Activated gamma-delta T cell treated with anti-CD3 and anti-CD28 coated beads, Interleukin-2, amount 50 U/mL, for 16 hours (primary cell): Measurements from ENCODE around the gene RAB5IF.
"Not testable (repeated sequence)": the region's sequence is repeated elsewhere in the genome, so short reads cannot be mapped to it uniquely, and the experiment has no call there.

Experiments
- DNase-seq: peaks from one replicate; pipeline ENCODE4 v3.0.0-alpha.2; 2020; ENCODE audit warnings: low read depth

RAB5IF gene

DNA sequence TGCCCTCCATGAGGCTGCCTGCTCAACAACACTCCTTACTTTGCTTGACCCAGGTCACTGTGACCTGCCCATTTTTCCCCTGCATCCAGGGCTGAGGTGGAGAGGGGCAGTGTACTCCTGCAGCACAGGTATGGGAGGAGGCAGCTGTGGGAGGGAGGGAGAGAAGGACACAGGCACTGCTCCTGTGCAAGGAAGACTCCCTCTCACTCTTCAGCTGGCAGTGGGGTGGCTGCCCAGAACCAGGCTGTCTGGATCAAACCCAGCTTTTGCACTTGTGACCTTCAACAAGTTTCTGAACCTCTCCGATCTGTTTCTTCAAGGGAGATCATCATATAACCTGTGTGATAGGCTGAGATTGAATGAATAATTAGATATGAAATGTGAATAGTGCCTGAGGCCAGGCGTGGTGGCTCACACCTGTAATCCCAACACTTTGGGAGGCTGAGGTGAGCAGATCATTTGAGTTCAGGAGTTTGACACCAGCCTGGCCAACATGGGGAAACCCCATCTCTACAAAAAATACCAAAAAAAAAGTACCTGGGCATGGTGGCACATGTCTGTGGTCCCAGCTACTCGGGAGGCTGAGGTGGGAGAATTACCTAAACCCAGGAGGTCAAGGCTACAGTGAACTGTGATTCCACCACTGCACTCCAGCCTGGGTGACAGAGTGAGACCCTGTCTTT, 18.1 kb upstream of the RAB5IF start:
- no peak for DNase-seq

DNA sequence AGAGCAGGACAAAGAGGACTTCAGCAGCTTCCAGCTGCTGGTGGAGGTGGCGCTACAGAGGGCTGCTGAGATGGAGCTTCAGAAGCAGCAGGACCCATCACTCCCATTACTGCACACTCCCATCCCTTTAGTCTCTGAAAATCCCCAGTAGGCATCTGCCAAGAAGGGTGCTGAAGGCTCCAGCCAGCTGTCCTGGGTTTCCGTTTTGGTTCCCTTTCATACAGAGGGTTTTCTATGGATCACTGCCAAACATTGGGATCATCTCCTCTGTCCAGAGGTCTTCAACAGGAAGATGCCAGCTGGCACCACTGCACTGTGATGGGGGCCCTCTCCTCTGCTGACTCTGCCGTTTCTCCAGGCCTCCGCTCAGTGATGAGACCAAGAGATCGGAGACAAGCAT, 14.3 kb upstream of the RAB5IF start:
- DNase-seq: no peak

DNA sequence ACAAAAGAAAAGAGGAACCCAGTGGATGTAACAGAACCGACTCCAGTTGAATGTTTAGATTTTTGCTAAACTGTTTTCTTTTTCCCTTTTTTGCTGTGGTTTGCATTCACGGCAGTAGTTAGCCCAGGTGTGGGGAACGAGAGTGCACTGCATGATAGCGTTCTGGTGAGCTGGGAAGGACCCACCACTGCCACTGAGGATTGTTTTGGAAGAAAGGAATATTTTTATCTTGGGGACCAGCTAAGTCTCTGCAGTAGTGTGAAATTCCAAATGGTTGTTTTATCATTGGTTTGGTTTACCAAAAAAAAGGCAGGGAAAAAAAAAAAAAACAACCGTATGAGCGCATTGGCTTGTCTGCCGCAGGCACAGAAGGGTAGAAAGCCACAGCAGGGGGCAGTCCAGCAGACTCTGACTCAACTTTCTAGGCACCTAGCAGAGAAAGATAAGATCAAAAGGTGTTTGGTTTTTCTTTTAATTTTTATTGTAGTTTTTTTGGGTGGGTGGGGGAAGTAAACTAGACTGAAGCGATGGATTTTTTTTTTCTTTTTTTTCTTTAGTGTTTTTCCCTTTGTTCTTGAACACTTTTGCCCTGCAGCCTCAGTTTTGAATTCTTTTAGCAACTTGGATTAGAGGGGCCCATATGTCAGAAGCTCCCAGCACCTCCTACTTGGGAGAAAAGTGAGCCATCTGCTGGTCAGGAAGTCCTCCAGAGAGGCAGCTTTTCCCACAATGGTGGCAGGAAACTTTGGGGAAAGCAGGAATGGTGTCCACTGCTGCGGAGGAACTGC, 13.5 kb upstream of the RAB5IF start:
- peak; percentile 33 for DNase-seq

DNA sequence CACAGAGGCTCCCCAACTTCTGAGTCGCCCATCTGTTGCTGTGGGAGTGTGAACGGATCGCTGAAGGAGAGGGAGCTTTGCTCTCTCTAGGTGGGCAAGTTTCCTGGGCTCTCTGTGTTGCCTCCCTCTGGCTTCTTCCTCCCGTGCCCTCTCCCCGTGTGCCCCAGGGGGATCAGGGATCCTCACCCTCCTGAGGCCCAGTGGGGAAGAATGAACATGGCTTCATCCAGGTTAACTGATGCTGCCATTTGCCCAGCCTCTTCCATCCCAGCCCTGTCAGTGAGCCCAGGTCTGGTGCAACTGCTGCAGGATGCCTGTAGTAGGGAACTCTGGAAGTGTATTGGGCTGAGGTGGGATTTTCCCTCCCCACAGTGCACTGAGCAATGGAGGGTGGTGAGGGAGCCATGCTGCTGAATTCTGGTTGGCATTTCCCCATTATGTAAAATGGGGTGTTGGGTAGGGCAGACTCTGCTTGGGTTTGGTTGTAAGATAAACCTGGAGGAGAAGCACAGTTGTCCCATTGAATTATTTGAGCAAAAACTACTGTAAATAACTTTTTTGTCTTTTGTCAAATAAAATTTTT, 12.1 kb upstream of the RAB5IF start:
- no peak for DNase-seq

DNA sequence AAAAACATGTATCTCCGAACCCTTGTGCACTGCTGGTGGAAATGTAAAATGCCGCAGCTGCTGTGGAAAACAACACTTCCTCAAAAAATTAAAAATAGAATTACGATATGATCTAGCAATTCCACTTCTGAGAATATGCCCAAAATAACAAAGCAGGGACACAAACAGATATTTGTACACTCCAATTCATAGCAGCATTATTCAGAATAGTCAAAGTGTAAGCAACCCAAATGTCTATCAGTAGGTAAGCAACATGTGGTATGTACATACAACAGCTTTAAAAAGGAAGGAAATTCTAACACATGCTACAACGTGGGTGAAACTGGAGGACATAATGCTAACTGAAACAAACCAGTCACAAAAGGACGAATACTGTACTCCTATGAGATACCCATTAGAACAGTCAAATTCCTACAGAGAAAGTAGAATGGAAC, 5.7 kb upstream of the RAB5IF start:
- no peak for DNase-seq

DNA sequence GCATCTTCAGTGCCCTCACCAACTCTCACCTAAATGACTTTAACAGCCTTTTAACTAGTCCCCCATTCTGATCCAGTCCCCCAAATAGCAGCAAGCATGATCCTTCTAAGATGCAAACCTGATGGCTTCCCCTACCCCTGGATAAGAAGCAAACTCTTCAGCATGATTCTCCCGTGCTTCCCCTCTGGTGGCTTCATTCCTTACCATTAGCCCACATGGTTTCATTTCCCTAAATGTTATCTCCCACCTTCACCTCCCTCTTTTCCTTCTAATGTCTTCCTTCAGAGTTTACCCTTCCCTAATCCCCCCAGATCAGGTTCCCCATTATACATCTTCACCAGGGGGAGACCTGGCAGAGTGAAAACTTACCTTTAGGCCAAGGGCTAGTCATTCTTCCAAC, 4.0 kb upstream of the RAB5IF start:
- no peak for DNase-seq

DNA sequence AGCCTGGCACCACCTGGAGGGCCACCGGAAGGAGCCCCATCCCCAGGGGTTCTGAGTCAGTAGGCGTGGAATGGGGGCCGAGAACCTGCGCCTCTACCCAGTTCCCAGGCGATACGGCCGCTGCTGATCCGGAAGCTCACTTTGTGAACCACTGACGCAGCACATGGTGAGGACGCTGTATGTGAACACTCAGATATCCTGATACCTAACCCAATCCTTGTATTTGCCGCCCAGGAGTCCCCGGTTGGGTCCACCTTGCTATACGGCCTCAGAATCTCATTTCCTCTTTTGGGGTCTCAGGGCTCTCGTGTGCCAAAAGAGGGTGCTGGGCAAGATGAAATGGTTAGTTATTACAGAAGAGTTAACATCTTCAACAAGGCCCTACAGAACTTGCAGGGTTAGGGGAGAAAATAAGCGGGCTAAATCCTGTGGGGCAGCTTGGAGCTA, 604 bp upstream of the RAB5IF start:
- DNase-seq: no peak

DNA sequence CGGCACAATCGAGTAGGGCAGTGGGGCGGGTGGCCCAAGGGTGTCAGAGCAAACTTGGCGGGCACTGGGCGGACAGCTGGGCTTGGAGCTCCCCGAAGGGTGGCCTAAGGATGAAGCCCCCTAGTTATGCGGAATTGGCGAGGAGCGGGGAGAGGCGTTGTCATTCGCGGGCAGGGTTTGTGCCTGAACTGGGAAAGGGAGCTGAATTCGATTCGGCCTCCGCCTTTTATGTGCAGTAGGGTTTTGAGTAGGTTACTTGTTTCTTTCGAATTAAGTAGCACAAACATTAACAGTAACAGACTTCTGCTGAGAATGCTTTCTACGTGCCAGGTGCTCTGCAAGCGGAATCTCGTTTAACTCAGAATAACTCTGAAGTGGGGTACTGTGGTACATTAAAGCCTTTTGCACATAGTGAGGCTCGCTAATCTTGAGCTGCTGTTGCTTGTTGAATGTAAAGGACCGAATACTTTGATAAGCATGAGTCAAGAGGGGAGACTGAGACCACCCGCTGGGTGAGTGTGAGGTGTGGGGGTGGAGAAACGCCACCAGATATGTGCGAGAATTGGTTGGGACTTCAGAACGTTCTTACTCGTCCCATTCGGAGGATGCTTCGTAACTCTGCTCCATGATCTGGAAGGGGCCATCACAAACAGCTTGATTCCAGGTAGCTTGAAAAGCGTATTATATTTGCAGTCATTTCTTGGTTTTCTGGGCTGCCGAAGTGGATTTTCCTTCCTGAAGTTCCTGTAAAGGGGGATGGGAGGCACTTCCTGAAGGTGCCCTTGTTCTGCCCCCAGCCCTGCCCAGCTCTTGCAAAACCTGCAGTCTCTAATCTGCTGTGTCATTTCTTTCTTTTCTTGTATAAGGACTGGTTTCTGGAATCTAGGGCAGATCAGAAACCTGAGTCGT, 833 bp downstream of the RAB5IF start:
- DNase-seq: no peak

DNA sequence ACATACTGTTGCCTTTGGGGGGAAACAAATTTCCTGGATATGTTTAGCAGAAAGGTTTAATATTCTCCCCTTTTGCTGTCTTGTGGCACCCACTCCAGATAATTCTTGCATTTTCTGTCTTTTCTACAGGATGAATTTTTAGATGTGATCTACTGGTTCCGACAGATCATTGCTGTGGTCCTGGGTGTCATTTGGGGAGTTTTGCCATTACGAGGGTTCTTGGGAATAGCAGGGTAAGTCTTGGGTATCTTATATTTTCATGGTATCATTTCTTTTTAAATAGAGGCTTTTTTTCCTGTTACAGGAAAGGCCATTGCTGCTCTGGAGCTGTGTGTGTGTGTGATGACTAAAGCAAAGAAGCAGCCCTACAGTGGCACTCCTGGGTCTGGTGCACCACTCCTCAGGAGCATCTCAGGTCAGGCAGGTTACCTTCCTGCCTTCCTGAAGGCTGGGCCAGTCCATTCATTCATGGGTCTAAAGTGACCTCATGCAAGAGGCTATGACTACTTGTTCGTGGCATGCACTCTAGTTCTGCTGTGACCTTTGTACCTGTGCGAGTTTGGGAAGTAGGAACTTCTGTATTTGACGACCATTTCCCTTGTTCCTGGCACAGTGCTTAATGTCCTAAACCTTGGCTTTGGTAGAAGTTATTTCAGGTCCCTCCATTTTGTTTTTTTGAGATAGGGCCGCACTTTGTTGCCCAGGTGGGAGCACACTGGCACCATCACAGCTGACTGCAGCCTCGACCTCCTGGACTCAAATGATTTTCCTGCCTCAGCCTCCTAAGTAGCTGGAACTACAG, 2.2 kb downstream of the RAB5IF start:
- no peak for DNase-seq

DNA sequence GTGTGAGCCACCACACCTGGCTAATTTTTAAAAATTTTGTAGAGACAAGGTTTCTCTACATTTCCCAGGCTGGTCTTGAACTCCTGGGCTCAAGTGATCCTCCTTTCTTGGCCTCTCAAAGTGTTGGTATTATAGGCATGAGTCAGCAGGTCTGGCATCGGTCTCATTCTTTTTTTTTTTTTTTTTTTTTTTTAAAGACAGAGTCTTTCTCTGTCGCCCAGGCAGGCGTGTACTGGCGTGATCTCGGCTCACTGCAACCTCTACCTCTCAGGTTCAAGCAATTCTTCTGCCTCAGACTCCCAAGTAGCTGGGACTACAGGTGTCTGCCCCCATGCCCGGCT, 2.8 kb downstream of the RAB5IF start:
- not testable (repeated sequence) for DNase-seq

DNA sequence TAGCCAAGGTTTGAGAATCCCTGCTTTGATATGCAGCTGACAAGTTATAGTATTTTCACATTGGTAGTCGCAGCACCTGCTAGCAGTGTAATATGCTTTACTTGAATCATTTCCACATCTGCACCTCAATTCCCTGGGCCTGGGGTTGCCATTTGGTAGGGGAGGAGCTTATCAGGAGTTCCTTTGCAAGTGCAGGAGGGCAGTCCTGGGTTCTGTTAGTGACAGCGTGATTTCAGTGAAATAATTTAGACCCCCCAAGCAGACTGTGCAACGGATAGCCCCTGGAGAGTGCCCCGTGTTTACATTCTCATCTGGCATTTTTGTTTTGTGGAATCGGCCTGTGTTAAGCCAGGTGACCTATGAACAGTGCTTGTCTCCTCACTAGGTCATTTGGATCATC, 6.0 kb downstream of the RAB5IF start:
- DNase-seq: no peak

DNA sequence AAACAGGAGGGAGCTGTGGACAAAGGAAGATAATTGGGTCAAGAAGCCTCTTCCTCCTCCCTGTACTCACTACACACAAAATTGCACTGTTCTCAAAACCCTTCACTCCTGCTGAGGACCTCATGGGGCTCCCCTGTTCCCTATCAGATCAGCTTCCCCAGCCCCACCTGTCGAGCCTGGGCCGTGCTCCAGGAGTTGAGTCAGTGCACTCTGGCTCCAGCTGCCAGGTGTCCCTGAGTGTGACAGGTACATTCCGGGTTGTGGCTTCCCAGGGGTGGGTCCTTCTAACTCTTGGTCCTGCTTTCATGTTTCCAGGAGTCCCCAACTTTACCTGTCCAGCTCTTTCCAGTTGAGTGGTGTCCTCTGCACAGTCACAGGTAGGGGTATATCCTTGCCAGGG, 8.4 kb downstream of the RAB5IF start:
- DNase-seq: no peak

DNA sequence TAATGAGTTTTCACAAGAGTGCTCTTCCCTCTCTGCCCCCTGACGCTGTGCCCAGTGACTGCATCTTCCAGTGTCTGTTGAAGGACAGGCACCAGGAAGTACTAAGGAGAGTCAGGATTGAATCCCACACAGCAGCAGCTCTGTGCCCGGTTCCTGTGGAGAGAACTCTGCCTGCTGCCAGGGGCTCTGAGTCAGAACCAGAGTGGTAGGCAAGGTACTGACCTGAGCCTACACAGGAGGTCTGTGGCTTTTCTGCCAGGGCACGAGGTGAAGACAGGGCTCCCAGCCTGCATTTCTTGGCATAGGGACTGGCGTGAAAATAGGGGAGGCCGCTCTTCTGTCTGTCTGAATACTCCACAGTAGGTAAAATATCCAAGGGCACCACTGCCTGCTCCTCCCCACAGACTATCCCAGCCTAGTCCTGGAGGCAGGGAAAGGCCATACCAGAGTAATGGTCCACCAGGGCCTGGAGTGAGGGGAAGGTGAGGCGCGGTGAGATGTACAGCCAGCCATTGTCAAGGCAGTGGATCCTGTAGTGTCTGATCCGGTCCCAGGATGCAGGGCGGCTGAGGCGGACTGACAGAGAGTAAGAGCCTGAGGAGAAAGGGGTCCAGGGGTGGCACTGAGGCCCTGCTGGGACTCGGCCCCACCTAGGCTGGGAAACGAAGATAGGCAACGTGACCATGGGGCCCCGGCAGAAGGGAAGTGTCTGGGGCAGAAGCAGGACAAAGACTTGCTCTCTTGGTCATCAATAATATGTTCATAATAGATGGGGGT, 9.4 kb downstream of the RAB5IF start:
- DNase-seq: no peak

DNA sequence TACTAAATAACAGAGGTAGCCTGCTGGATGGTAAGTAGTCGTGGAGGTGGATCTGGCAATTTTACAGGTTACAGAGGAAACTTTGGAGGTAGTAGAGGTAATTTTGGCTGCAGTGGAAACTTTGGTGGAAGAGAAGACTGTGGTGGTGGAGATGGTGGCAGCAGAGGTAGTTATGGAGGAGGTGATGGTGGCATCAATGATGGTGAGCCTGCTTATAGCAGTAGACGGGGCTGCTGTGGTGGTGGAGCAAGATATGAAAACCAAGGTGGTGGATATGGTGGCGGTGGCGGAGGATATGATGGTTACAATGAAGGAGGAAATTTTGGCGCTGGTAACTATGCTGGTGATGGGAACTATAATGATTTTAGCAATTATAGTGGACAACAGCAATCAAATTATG, 15.3 kb downstream of the RAB5IF start:
- DNase-seq: no peak

DNA sequence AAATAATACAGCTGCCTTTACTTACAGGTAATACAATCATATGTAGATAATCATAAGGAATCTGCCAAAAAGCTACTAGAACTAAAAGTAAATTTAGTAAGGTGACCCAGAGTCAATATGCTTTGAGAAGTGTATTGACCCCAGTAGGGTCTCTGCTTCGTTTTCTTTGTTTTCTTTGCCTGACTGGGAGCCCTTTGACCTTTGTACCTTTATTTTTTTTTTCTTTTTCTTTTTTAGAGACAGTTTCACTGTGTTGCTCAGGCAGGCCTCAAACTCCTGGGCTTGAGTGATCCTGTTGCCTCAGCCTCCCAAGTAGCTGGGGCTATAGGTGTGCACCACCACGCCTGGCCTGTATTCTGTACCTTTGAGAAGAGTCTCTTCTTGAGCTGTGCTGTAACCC, 17.9 kb downstream of the RAB5IF start:
- no peak for DNase-seq

DNA sequence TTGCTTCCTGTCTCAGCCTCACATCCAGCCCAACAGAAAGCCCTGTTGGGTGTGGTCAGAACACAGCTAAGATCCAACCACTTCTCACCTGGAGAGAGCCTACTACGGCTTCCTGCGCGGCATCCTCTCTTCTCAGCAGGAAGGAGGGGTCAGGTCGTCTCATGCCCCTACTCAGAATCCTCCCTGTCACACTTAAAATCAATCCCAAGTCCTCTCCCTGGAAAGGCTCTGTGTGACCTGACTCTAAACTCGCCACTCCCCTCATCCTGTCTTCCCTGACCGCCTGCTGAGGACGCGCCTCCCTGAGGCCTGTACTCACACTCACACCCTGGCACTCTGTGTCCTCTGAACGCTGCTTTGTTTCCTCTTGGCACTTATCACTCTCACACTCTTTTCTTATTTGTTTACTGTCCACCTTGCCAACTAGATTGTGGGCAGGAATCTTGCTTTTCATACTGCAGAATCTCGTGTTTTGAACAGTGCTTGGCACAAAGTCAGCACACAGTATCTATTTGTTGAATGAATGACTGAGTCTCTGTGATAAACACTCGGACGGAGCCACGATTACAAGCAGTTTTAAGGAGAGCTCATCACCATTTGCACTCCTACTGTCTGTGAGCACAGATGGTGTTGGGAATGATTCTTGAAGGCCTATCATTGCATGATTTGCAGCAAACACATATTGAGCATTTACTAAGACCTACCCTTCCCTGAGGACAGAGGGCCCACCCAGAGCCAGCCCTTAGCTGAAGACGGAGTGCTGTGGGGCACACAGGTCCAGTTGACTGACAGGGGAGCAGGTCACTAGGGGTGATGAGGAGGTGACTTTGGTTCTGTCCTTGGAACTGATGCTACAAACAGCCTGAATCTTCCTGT, 18.7 kb downstream of the RAB5IF start:
- no peak for DNase-seq

DNA sequence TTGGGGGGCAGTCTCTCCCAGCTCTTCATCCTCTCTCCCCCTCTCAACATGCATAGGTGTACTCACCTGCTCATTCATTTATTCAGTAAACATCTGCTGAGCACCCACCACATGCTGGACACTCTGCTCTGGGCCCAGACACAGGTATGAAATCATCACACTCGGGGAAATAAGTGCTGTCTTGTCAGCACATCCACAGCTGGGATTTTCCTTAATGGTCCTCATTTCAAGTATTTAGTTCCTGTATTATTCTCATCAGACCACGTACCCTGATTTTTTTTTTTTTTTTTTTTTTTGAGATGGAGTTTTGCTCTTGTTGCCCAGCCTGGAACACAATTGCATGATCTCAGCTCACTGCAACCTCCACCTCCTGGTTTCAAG, 19.4 kb downstream of the RAB5IF start:
- no peak for DNase-seq

DNA sequence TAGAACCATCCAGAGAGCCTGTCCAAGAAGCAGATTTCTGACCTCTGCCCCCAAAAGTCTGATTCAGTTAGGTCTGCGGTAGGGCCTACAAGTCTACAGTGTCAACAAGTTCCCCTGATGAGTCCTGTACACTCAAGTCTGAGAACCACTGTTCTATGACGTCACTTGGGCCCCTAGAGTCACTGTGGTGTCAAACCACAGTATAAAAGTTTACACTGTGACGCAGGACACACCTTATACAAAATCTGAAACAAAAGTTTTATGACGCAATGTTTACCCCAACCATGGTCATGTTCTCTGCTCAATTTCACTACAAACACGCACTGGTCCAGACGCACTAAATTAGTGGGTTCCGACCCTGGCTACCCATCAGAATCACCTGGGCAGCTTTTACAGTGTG, 22.5 kb downstream of the RAB5IF start:
- DNase-seq: peak; percentile 17
